IMR-90 (cell line): ENCODE data around the gene CCPG1.

Experiments
- CEBPB ChIP-seq: IDR thresholded peaks from 2 replicates; pipeline ENCODE4 v1.6.1; 2012; ENCODE audit warnings: low read depth, low read length, improper control_type of control experiment
- MAFK ChIP-seq: IDR thresholded peaks from 2 replicates; pipeline ENCODE4 v1.6.1; 2012; ENCODE audit warnings: low read depth, low read length, improper control_type of control experiment
- POLR2A ChIP-seq: IDR thresholded peaks from 2 replicates; pipeline ENCODE4 v1.6.1; 2012; ENCODE audit warnings: mild to moderate bottlenecking, low read depth, low read length
- TF ChIP-seq, protein P1 (sequence below): conservative IDR thresholded peaks from 2 replicates; pipeline ENCODE4 v1.5.1; 2012; ENCODE audit warnings: mild to moderate bottlenecking, low read depth, low read length, improper control_type of control experiment

GRCh38 chr15:55357774-55358173 lies 50.4 kb downstream of the CCPG1 start:
- TF ChIP-seq, protein P1, sequence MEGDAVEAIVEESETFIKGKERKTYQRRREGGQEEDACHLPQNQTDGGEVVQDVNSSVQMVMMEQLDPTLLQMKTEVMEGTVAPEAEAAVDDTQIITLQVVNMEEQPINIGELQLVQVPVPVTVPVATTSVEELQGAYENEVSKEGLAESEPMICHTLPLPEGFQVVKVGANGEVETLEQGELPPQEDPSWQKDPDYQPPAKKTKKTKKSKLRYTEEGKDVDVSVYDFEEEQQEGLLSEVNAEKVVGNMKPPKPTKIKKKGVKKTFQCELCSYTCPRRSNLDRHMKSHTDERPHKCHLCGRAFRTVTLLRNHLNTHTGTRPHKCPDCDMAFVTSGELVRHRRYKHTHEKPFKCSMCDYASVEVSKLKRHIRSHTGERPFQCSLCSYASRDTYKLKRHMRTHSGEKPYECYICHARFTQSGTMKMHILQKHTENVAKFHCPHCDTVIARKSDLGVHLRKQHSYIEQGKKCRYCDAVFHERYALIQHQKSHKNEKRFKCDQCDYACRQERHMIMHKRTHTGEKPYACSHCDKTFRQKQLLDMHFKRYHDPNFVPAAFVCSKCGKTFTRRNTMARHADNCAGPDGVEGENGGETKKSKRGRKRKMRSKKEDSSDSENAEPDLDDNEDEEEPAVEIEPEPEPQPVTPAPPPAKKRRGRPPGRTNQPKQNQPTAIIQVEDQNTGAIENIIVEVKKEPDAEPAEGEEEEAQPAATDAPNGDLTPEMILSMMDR: no peak
- no peak for TF ChIP-seq MAFK
- TF ChIP-seq POLR2A: no peak
- TF ChIP-seq CEBPB: no peak
